Medulla oblongata (tissue), 1 donor: Measurements from ENCODE around the gene ADARB2.

ENCODE experiments used
- DNase-seq: peaks from one replicate; pipeline ENCODE4 v3.0.0-alpha.2; 2015; ENCODE audit errors: extremely low spot score

The ADARB2 gene

GRCh38 chr10:1570416-1571051, 166.8 kb downstream of the ADARB2 start:
- no peak for DNase-seq

DNA sequence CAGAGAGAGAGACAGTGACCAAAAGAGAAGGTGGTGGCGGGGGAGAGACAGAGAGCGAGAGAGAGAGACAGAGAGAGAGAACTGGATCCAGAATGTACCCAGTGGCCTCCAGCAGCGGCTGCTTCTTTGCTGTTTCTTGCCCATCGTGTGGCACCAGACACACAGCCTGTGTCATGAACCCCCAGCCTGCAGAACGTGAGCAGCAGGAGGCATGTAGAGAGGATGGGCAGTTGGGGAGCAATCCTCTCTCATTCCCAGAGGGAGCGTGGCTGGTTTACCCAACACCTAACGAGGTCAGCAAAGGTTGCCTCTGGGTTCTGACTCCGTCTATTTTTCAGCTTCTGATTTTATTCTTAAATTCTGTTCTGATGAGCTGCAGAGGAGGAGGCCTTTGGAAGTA, 168.1 kb downstream of the ADARB2 start:
- no peak for DNase-seq

GRCh38 chr10:1567742-1568495, 169.4 kb downstream of the ADARB2 start:
- no peak for DNase-seq

DNA sequence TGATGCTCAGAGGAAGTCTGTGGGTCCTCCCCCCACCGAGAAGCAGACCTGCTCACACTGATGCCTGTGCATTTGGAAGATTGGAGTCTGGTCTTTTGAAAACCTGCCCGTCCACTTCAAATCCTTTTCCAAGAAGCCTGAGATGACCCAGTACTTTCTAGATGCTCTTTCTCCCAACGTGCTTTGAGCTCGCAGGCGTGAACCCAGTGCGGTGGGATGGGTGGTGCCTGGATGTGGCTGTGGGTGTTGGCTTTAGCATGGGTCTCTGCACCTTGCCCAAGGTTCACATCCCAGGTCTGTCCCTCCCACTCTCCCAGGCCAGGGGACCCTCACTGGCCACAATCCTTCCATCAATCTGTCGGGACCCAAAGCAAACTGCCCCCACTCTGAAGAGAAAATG, 170.2 kb downstream of the ADARB2 start:
- no peak for DNase-seq

GRCh38 chr10:1564791-1565190, 172.5 kb downstream of the ADARB2 start:
- no peak for DNase-seq

DNA sequence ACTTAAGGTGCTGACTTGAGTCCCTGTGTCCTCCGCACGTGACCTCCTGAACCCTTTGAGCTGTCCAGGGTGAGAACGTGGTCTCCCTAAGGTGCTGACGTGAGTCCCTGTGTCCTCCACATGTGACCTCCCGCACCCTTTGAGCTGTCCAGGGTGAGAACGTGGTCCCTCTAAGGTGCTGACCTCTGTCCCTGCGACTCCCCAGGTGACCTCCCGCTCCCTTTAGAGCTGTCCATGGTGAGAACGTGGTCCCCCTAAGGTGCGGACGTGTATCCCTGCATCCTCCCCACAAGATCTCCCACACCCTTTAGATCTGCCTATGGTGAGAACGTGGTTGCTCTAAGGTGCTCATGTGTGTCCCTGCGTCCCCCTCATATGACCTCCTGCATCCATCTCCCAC, 174.3 kb downstream of the ADARB2 start:
- no peak for DNase-seq

- no peak for DNase-seq
Measured at GRCh38 chr10:1561731-1562337, 175.5 kb downstream of the ADARB2 start.

GRCh38 chr10:1560535-1561192, 176.7 kb downstream of the ADARB2 start:
- DNase-seq = no peak

DNA sequence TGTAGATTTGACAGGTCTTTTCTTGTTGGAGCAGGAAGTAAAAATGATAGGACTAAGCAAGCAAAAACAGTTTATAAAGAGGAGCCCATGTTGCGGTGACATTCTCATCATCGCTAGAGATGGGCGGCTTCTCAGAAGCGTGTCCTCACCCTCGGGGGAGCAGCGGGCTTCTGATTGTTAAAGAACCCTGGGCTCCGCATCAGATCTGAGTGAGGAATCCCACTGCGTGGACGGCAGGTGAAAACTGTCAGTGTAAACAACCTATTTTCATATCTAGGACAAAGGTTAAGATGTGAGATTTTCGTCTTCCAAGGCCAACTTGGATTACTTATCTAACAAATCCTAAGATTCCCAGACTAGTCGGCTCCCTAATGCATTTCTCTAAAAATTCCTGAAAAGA, 177.6 kb downstream of the ADARB2 start:
- DNase-seq = no peak

DNA sequence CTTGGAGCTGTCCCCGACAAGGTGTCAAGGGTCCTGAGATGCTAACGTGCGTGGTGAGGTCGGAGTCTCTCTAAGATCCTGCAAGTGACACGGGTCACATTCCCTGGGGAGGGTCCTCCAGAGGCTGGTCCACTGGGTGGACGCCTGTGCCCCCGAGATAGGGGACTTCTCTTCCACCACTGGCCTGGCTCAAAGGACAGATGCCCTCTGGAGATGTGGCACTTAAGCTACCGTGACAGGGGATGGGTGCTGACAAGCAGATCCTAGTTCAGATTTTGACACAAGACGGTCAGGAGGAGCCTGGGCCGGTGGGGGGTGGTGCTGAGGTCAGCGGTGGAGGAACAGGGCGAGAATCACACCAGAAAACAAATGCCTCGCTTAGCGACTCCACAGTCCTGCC, 178.0 kb downstream of the ADARB2 start:
- no peak for DNase-seq

DNA sequence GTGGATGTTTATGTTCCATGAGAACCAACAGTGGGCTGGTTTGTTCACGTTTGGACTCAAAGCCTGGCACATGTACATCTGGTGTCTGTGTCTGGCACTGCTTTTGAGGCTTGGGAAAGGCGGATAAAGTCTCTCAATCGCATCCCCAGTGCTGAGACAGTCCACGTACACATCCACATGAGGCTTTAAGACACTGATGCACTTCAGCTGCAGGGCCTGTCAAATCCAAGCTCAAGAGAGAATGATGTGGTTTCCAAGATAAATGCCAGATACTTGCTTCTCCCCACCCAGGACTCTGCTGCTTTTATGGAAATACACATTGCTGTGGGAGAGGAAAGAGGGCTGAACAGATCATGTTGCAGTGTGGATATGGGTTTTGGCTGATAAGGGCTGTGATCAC, 178.4 kb downstream of the ADARB2 start:
- no peak for DNase-seq

DNA sequence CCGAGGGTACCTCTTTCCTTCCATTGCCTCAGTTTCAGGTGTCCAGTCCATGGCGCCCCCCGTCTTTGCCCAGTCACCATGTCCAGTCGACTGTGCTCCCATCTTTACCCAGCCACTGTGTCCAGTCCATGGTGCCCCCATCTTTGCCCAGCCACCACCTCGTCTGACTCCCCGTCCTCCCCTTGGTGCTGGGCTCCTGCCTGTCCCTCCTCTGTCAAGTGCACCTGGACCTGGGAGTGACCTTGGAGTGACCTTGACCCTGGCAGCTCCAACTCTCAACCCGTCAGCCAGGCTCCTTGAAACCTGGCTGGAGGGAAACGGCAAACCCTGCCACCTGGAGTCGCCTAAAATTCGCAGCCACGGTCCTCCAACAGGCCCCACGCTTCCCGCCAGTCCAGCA, 180.2 kb downstream of the ADARB2 start:
- DNase-seq = no peak

GRCh38 chr10:1556496-1556895, 180.8 kb downstream of the ADARB2 start:
- no peak for DNase-seq

DNA sequence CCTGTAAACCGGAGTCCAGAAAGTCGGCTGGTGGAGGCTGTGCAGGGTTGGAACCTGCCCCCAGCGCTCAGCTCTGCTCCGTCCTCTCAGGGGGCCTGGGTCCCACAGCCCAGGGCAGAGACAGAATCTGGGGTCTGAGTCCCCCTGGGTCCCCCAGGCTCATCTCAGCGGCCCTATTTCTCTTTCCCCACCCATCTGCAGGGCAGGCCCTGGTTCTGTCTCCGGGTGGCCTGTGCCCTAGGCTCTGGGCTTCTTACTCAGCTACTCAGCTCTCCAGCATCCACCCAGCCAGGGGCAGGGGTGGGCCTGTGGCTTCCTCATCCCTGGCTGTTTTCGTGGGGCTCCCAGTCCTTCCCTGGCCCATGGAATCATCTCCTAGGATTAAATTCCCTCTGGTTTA, 183.4 kb downstream of the ADARB2 start:
- no peak for DNase-seq

DNA sequence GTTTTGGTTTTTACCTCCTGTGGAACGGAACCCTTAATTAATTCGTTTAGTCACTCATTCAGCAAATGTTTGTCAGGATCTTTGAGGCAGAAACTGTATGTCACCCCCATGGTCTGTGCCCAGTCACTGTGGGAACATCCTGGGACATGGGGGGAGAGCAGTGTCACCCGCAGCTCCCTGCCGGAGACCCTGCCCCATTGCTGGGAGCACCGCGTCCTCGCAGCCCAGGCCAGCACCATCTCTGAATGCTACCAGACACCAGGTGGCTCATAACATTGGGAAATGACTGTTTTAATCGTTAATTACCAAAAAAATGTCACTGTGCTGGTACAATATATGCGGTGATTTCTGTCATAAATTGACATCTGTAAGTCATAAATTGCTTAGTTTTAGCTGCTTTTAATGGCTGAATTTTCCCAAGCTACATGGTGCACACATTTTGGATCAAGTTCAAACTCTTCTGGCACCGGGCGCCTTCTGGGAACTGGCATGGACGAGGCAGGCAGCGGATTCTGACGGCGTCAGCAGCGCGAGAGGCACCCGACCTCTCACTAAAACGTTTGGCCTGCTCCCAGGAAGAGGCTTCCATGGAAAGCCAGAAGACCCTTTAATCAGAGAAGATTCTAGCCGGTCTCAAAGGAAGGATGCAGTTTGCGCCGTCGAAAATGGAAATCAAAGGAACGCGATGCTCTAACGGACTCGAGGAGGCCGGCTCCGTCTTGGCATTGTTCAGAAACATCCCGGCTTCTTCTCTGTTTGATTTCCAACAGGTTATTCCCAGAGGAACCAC, 184.2 kb downstream of the ADARB2 start:
- no peak for DNase-seq

- DNase-seq = no peak
Measured at GRCh38 chr10:1552406-1552805, 184.9 kb downstream of the ADARB2 start.

DNA sequence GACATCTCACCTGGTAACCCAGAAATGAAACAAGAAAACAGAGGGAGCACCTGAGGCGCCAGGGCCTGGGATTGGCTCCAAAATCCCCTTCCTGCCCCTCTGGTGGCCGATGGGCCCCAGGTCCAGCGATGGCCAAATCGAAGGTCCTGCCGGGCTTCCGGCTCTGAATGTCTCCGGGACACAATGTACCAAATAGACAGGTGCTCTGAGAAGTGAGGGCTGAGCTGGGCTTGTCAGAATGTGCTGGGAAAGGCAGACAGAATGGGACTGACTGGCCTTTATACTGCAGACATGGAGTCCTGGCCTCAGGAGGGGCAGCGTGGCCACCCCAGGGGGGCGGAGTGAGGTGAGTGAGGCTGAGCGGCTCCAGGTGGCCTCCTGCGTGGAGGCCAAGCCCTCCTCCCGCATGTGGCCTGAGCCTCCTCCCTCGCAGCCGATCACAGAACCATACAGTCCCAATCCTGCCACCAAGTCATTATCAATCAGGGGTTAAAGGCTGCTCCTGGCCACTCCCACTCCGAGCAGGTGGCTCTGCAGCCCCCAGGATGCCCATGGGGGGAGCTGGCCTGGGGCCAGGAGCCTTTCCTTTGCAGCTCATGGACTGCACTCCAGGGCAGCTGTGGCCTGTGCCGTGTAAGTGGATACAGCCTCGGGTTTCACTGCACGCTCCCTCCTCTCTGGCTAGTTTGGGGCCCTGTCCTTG, 185.5 kb downstream of the ADARB2 start:
- DNase-seq = no peak

DNA sequence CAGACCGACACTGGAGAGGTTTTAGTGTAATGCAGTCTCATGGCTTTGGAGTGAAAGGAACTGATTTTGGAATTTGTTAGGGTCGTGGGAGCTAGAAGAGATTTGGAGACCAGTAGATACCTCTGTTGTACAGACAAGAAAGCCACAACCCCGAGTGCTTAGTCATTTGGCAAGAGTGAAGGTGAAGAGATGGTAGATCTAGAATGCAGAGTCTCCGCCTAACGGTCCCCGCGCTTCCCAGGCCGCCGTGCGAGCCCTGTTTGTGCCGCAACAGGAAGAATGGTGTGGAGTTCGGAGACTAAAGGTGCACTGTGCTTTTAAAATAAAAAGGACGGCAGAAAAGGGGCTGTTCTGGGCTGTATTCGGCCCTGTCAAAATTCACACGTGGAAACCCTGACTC, 186.7 kb downstream of the ADARB2 start:
- DNase-seq = no peak

DNA sequence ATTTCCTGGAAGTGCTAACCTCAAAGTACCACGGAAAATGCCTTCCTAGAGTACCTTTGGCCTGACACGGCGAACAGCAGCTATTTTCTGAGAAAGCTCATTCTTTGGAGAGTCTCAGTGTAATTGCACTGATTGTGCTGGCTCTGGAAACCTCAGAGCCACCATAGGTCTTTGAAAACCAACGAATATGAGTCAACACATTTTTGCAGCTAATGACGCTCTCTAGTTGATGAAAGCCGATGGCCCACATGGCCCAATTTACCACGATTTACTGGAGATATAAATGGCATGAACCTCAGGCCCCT, 187.1 kb downstream of the ADARB2 start:
- DNase-seq = no peak

- no peak for DNase-seq
Measured at GRCh38 chr10:1549591-1550290, 187.6 kb downstream of the ADARB2 start.

GRCh38 chr10:1548596-1548995, 188.7 kb downstream of the ADARB2 start:
- no peak for DNase-seq
